ENCODE measurements around the gene ATG13.

DNA sequence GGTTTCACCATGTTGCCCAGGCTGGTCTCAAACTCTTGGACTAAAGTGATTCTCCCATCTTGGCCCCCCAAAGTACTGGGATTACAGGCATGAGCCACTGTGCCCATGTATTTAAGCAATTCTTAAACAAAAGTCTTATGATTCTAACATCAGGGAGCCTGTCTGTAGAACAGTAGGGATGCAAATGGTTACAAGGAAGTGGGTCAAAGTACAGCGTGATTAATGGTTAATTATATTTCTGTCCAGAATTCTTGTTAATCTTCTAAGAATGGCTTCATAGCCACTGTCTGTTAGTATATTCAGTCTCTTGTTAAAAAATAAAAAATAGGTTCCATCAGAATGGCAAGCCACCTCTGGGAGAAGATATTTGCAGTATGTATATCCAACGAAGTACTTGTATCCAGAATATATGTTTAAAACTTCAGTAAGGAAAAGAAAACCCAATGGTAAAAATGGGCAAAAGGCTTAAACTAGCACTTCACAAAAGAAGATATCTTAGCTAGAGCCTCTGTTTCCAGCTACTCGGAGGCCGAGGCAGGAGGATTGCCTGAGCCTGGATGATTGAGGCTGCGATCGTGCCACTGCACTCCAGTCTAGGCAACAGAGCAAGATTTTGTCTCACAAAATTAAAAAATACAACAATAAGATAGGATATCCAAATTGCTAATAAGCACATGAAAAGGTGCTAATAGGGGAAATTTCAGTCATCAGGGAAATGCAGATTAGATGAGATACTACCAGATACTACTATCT is 22.9 kb downstream of the ATG13 start:
- TF ChIP-seq, protein P1, sequence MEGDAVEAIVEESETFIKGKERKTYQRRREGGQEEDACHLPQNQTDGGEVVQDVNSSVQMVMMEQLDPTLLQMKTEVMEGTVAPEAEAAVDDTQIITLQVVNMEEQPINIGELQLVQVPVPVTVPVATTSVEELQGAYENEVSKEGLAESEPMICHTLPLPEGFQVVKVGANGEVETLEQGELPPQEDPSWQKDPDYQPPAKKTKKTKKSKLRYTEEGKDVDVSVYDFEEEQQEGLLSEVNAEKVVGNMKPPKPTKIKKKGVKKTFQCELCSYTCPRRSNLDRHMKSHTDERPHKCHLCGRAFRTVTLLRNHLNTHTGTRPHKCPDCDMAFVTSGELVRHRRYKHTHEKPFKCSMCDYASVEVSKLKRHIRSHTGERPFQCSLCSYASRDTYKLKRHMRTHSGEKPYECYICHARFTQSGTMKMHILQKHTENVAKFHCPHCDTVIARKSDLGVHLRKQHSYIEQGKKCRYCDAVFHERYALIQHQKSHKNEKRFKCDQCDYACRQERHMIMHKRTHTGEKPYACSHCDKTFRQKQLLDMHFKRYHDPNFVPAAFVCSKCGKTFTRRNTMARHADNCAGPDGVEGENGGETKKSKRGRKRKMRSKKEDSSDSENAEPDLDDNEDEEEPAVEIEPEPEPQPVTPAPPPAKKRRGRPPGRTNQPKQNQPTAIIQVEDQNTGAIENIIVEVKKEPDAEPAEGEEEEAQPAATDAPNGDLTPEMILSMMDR (IDR thresholded peaks at IDR 0.05; ENCODE audit: low read length): no peak
- TF ChIP-seq EZH2 (optimal IDR thresholded peaks at IDR 0.05; ENCODE audit: low read depth, low read length): no peak
- TF ChIP-seq EZH2phosphoT487 (IDR thresholded peaks at IDR 0.05; ENCODE audit: low read length): no peak

All from MM.1S (cell line).